MM.1S (cell line): ENCODE measurements around the gene FAM20A.
"Not testable (repeated sequence)": the region's sequence is repeated elsewhere in the genome, so short reads cannot be mapped to it uniquely, and the experiment has no call there.

Experiments used
- DNase-seq: peaks from one replicate; pipeline ENCODE4 v3.0.0-alpha.2; 2015
- H2AFZ ChIP-seq: fragments of 300-600 bp; sonication (generic); 2 replicates; pipeline ENCODE4 v1.6.0; 2016; ENCODE audit warnings: antibody characterized with exemption, low read length
- H3F3A ChIP-seq: fragments of 300-600 bp; sonication (generic); 2 replicates; pipeline ENCODE4 v1.6.1; 2016; ENCODE audit warnings: mild to moderate bottlenecking, antibody characterized with exemption, low read length, moderate library complexity, mixed read lengths; ENCODE audit not compliant: insufficient read depth
- H3K27ac ChIP-seq: fragments of 300-600 bp; sonication (generic); 2 replicates; pipeline ENCODE4 v1.5.1; 2016; ENCODE audit warnings: mild to moderate bottlenecking, low read length
- H3K27me3 ChIP-seq: fragments of 300-600 bp; sonication (generic); replicated peaks from 2 replicates; pipeline ENCODE4 v1.6.0; 2016; ENCODE audit warnings: low read length; ENCODE audit not compliant: insufficient read depth
- H3K36me3 ChIP-seq: fragments of 300-600 bp; sonication (generic); replicated peaks from 2 replicates; pipeline ENCODE4 v1.6.1; 2016; ENCODE audit warnings: mild to moderate bottlenecking, low read length, mixed read lengths; ENCODE audit not compliant: insufficient read depth
- H3K4me1 ChIP-seq: fragments of 300-600 bp; sonication (generic); 2 replicates; pipeline ENCODE4 v1.6.1; 2016; ENCODE audit warnings: low read length, mixed read lengths
- H3K4me2 ChIP-seq: fragments of 300-600 bp; sonication (generic); 2 replicates; pipeline ENCODE4 v1.6.0; 2016; ENCODE audit warnings: low read depth, low read length
- H3K4me3 ChIP-seq: fragments of 300-600 bp; sonication (generic); 2 replicates; pipeline ENCODE4 v1.5.1; 2016; ENCODE audit warnings: low read length, mixed read lengths
- H3K79me2 ChIP-seq: fragments of 300-600 bp; sonication (generic); 2 replicates; pipeline ENCODE4 v1.6.1; 2016; ENCODE audit warnings: mixed run types, low read length, mixed read lengths
- H3K9ac ChIP-seq: fragments of 300-600 bp; sonication (generic); 2 replicates; pipeline ENCODE4 v1.6.1; 2016; ENCODE audit warnings: low read length, mixed read lengths
- H3K9me2 ChIP-seq: fragments of 300-600 bp; sonication (generic); replicated peaks from 2 replicates; pipeline ENCODE4 v1.6.1; 2016; ENCODE audit warnings: mild to moderate bottlenecking, low read length, mixed read lengths; ENCODE audit not compliant: insufficient read depth
- H3K9me3 ChIP-seq: fragments of 300-600 bp; sonication (generic); replicated peaks from 2 replicates; pipeline ENCODE4 v1.6.1; 2016; ENCODE audit warnings: mild to moderate bottlenecking, low read length, mixed read lengths; ENCODE audit not compliant: insufficient read depth
- H4K20me1 ChIP-seq: fragments of 300-600 bp; sonication (generic); 2 replicates; pipeline ENCODE4 v1.6.1; 2016; ENCODE audit warnings: mild to moderate bottlenecking, low read length, moderate library complexity, mixed read lengths; ENCODE audit not compliant: insufficient read depth
- CTCF ChIP-seq: fragments of 300-600 bp; sonication (generic); IDR thresholded peaks from 2 replicates; pipeline ENCODE4 v1.5.1; 2016; ENCODE audit warnings: antibody characterized with exemption, low read length, mixed read lengths
- EZH2 ChIP-seq: fragments of 300-600 bp; sonication (generic); optimal IDR thresholded peaks from 2 replicates; pipeline ENCODE3; 2017; ENCODE audit warnings: low read depth, mild to moderate bottlenecking, antibody characterized with exemption, low read length, mixed read lengths
- EZH2phosphoT487 ChIP-seq: fragments of 300-600 bp; sonication (generic); IDR thresholded peaks from 2 replicates; pipeline ENCODE4 v1.6.1; 2018; ENCODE audit warnings: antibody characterized with exemption, low read length

The FAM20A gene

GRCh38 chr17:68519911-68520310, 81.3 kb downstream of the FAM20A start:
- no peaks in the 10 kb centered on the region for H3K9me3 ChIP-seq
- no peak overlapping the region for H3K27ac ChIP-seq
- H4K20me1 ChIP-seq = peaks cover 3% of the 10 kb centered on the region; the same call in 1 of the 2 replicates
- no peak overlapping the region for H3K4me2 ChIP-seq
- peaks cover 5% of the 10 kb centered on the region for H3K36me3 ChIP-seq
- H3K79me2 ChIP-seq = peaks cover 58% of the 10 kb centered on the region
- H3F3A ChIP-seq = no peaks in the 10 kb centered on the region
- no peaks in the 10 kb centered on the region for H3K4me1 ChIP-seq
- no peak overlapping the region for H2AFZ ChIP-seq
- no peak for TF ChIP-seq CTCF
- TF ChIP-seq EZH2 = no peak
- TF ChIP-seq EZH2phosphoT487 = no peak
- no peaks in the 10 kb centered on the region for H3K9me2 ChIP-seq
- H3K4me3 ChIP-seq = no peak overlapping the region
- H3K27me3 ChIP-seq = no peaks in the 10 kb centered on the region
- DNase-seq = no peak
- no peak overlapping the region for H3K9ac ChIP-seq

GRCh38 chr17:68519051-68519450, 82.1 kb downstream of the FAM20A start:
- not testable (repeated sequence) for H3K9me3 ChIP-seq, H3K36me3 ChIP-seq, H3K4me1 ChIP-seq, H3K27me3 ChIP-seq, H4K20me1 ChIP-seq, H3K9ac ChIP-seq, H3K27ac ChIP-seq, H2AFZ ChIP-seq, H3K4me3 ChIP-seq, H3K4me2 ChIP-seq, DNase-seq, H3F3A ChIP-seq, H3K9me2 ChIP-seq
- H3K79me2 ChIP-seq = peaks cover 66% of the 10 kb centered on the region

- Histone ChIP-seq H3K4me2 (no peak overlapping the region), H3K79me2 (peaks cover 74% of the 10 kb centered on the region), H3K27ac (no peak overlapping the region), H3K9ac (no peak overlapping the region), H2AFZ (no peak overlapping the region), H3F3A (no peaks in the 10 kb centered on the region), H3K36me3 (peaks cover 5% of the 10 kb centered on the region), H3K9me2 (no peaks in the 10 kb centered on the region), H3K4me1 (peaks cover 10% of the 10 kb centered on the region; the same call in 1 of the 2 replicates), H3K27me3 (no peaks in the 10 kb centered on the region), H3K4me3 (no peak overlapping the region), H4K20me1 (peaks cover 3% of the 10 kb centered on the region; the same call in 1 of the 2 replicates), H3K9me3 (no peaks in the 10 kb centered on the region)
- TF ChIP-seq CTCF = no peak
- DNase-seq = no peak
Observed at GRCh38 chr17:68518063-68518815, 82.9 kb downstream of the FAM20A start.

- H3K27ac ChIP-seq, H3K4me2 ChIP-seq, H3K9me3 ChIP-seq, H3K9ac ChIP-seq, H4K20me1 ChIP-seq, H3K36me3 ChIP-seq, H3F3A ChIP-seq, H3K4me1 ChIP-seq, H2AFZ ChIP-seq, H3K4me3 ChIP-seq, H3K27me3 ChIP-seq, DNase-seq, H3K9me2 ChIP-seq: not testable (repeated sequence)
- peaks cover 81% of the 10 kb centered on the region for H3K79me2 ChIP-seq
Observed at GRCh38 chr17:68517605-68518004, 83.6 kb downstream of the FAM20A start.
